ENCODE data around the gene CPT1B.
"Not testable (repeated sequence)": the region's sequence is repeated elsewhere in the genome, so short reads cannot be mapped to it uniquely, and the experiment has no call there.

CPT1B gene

DNA sequence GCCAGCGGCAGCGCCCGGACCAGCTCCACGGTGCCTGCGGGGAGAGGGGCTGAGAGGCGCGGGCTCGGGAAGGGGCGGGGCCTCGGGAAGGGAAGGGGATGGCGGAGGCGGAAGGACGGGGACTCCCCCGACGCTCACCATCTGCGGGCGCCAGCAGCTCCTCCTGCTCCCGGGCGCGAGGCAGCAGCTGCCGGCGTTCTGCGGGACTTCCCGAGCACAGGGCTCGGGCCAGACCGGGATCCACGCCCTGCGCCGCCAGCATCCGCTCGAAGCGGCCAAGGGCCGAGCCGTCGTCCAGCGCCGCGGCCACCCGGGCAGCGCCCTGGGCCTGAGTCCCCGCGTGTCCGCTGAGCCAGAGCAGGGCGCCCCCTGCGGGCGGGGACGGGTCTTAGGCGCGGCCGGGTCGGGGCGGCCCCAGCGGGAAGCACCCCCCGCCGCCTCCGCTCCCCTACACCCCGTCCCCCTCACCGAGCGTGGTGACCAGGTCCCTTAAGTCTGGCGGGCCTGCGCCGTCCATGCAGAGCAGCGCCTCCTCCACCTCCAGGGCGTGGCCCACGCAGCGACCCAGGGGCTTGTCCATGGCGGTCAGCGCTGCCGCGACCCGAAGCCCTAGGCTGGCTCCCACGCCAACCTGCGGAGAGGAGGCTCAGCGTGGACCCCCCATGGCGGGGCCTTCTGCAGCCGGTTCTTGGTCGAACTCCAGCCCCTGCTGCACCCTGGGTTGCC lies 52.0 kb downstream of the CPT1B start:
- DNase-seq, result peak; percentile 72

DNA sequence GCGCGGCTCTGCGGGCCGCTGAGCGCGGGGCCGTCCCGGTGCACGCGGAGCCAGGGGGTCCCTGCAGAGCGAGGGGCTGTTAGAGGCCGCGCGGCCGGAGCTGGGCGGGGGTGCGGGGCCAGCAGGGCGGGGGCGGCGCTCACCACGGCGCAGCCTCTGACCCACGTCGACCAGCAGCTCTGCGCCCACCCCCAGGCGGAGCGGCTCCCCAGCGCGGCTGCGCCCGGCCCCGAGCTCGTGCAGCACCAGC lies 52.4 kb downstream of the CPT1B start:
- no peak for DNase-seq

DNA sequence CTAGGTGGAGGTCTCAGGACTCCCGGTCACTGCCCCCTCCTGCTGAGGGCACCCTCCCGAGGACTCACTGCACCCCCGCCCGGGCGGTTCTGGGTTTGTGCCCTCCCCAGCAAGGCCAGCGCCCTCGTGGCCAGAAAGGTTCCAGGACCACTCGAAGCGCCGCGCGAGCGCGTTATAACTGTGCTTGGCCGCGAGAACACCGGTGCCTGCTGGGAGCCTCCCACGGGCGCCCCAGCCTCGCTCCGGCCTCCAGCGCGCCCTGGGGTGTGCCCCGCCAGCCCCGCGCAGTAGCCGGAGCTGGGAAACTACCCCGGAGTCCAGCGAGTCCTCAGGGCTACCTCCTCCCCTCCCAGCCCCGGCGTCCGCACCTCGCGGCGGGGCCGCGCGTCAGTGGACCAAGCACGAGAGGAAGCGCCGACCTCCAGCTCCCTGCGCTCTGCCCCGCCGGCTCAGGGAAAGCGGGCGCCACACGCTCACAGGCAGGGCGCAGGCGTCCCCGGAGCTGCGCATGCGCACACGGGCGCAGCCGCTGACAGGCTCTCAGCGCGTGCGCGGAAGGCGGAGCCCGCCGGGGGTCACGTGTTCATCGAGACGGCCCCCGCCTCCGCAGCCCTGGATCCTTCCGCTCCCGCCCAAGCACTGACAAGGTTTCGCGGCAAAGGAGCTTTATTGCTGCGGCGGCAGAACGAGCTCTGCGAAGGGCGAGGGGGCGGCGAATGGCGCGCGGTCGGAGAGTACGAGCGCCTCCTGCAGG lies 52.9 kb downstream of the CPT1B start, which contains the start of gene SCO2:
TSS of gene SCO2 (minus strand) at position 495 of the 754 bp plus-strand sequence. CDS start 1,187 bp downstream, outside the sequence.
- DNase-seq, result peak; percentile 97

DNA sequence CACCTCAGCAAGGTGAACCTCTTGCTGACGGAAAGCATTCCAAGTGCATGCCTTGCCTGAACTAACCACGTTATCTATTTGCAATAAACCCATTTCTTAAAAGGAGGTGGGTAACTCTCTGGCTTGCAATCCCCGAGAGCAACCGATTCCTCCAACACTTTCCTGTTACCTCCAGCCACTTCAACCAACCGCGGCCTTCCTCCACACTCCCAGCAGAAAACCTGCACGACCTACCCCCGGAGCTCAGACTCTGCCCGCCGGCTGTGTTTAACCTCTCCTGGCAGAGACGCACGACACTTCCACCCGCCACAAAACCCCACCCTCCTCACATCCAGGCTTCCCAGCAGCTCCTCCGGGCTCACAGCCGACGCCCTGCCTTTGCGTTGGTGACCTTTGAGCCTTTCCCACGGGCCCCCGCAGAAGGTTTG lies 53.5 kb downstream of the CPT1B start:
- no peak for DNase-seq

DNA sequence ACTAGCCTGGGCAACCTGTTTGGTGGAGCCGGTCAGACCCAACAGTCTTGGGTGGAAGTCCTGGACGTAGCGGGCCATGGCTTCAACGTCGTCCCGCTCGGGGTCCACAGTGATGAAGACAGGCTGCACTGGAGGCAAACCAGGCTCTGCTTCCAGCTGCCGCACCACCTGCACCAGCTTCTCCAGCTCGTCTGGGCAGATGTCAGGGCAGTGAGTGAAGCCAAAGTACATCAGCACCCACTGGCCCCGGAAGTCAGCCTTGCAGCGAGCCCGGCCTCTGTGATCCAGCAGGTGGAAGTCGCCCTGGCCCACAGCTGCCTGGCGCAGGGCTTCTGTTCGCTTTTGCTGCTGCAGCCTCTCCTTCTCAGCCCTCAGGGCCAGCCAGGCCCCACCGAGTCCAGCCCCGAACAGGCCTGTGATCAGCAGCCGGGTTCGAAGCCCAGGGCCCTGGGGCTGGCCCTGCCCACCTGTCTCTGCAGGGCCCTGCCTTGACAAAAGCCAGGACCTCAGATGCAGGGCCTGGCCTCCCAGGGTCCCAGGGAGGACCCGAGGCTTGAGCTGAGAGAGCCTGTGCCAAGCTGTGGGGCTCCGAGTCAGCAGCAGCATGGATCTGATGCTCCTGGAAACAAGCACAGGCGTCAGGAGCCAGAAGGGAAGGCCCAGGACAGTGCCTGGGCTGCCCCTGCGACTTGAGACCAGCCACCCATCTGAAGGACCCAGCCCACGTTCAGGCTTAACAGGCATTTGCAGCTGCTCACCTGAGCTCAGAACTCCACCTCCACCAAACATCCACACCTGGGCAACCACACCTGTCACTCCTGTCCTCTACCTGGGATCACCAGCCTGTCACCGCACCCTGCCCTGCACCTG lies 54.2 kb downstream of the CPT1B start:
- DNase-seq, result no peak

DNA sequence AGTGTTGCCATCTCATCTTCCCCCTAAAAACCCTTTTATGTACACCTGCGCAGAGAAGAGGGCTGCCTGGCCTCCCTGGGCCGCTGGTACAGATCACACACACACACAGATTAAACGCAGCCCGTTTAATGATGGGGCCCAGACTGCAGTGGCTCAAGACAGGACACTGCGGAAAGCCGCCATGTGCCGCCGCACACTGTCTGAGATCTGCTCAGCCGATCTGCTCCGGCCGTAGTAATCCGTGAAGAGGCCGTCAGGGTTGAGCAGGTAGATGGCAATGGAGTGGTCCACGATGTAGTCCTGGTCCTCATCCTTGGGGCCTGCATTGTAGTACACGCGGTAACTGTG lies 54.8 kb downstream of the CPT1B start:
- no peak for DNase-seq

- DNase-seq, result no peak
Observed at GRCh38 chr22:50522806-50523438, 55.3 kb downstream of the CPT1B start.

- DNase-seq, result no peak
Observed at GRCh38 chr22:50522208-50522805, 55.9 kb downstream of the CPT1B start.

DNA sequence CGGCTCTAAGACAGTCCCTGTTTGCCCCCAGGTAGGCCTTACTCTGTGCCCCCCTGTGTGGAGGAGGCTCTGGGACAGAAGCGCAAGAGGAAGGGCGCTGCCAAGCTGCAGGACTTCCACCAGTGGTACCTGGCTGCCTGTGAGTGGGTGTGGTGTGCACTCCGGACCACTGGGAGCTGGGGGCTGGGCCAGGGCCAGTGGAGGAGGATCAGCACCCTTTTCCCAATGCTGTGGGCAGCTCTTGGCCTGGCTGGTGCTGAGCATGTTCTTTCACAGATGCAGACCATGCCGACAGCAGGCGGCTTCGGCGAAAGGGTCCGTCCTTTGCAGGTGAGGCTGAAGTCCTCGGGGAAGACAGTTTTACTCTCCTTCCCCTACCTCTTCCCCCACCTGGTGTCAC lies 56.5 kb downstream of the CPT1B start:
- no peak for DNase-seq

DNA sequence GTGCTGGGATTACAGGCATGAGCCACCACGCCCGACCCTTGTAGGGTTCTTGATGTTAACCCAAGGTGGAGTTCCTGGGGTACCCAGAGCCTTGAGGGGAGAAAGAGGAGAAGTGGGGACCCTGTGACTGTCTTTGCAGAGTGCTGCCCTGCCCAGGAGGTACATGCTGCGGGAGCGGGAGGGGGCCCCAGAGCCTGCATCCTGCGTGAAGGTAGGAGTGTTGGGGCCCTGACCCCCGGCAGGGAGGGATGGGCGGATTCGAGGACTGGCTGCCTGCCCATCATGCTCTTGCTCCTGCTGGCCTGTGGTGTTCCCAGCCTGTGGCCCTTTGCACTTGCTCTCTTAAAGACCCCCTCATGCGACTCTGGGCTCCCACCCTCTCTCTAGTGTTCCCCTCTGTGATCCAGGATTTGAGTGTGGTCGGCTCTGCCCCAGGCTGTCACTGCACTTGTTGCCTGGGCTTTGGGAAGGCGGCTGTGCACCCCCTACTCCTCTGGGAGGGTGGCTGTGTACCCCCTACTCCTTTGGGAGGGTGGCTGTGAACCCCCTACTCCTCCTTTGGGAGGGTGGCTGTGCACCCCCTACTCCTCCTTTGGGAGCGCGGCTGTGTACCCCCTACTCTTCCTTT lies 57.3 kb downstream of the CPT1B start:
- DNase-seq, result no peak

- not testable (repeated sequence) for DNase-seq
Observed at GRCh38 chr22:50520184-50520583, 58.0 kb downstream of the CPT1B start.

DNA sequence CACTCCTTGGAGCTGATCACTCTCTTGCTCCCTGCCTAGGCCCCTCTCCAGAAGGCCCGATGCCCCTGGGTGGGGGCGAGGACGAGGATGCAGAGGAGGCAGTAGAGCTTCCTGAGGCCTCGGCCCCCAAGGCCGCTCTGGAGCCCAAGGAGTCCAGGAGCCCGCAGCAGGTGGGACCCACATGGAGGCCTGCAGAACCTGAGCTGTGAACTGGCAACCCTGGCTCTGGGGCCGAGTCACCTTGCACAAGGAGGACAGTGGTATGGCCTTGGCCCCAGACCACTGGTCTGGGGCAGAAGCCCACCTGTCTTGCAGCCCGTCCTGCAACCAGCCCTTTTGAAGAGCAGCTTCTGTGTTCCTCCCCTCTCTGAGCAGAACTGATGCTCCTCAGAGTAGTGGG lies 59.1 kb downstream of the CPT1B start:
- no peak for DNase-seq
